Left lung (tissue), 10 donors: Measurements from ENCODE around the gene RNF144B. TPM values are rescaled to one million over a fixed set of nuclear protein-coding genes. Genes with fewer than 3 reads are reported as not detected.

Experiments
- ATAC-seq: fragments of 200-7000 bp; cut with Tn5 transposase; one replicate; pipeline ENCODE4 v1.9.1; 2020; ENCODE audit warnings: moderate library complexity
- DNase-seq, 4 donors: peaks; one replicate each; pipeline ENCODE4 v3.0.0-alpha.2; 2013 to 2020
- H3K27ac ChIP-seq, 2 donors: fragments of 200-600 bp; sonication (generic) in 1 of 2; one replicate each; pipeline versions ENCODE4 v1.5.0 to v1.8.0; 2020 to 2021
- H3K27me3 ChIP-seq, 2 donors: fragments of 200-600 bp; sonication (generic) in 1 of 2; one replicate each; pipeline versions ENCODE4 v1.5.0 to v1.8.0; 2020 to 2021
- H3K36me3 ChIP-seq, 2 donors: fragments of 200-600 bp; sonication (generic) in 1 of 2; one replicate each; pipeline versions ENCODE4 v1.5.0 to v1.8.0; 2020 to 2021
- H3K4me1 ChIP-seq, 2 donors: fragments of 200-600 bp; one replicate each; pipeline ENCODE4 v1.8.0; 2021
- H3K4me3 ChIP-seq, 2 donors: fragments of 200-600 bp; sonication (generic) in 1 of 2; one replicate each; pipeline versions ENCODE4 v1.5.0 to v1.8.0; 2020 to 2021; ENCODE audit warnings: mild to moderate bottlenecking in 1 of 2
- H3K9me3 ChIP-seq, 2 donors: fragments of 200-600 bp; sonication (generic) in 1 of 2; one replicate each; pipeline versions ENCODE4 v1.5.0 to v1.8.0; 2020 to 2021
- CTCF ChIP-seq, 2 donors: fragments of 200-600 bp; sonication (generic) in 1 of 2; IDR thresholded peaks; one replicate each; pipeline versions ENCODE4 v1.5.0 to v1.8.0; 2021; ENCODE audit warnings: antibody characterized with exemption in 2 of 2
- intact Hi-C, 2 donors: fragments of 100-400 bp; cut with DNase I; formaldehyde crosslinking; loops; one replicate each; pipeline versions ENCODE4 v1.11.2 to v1.14.2; 2022
- polyA plus RNA-seq, 6 donors: library from polyadenylated mRNA; unstranded; fragments of 120-200 nt; gene quantifications; one replicate each; pipeline ENCODE4 v1.2.1, GENCODE V29; 2013; ENCODE audit not compliant: insufficient read length in 6 of 6
- total RNA-seq, 2 donors: library from RNA; stranded (reverse); fragmentation: NEBNext Ultra II Directional; extraction: Animal tissue kit (Norgen Biotek cat#: 25700); gene quantifications; one replicate each; pipeline ENCODE4 v1.2.1, GENCODE V29; 2021
- donor health status: DM: no; HTN: yes; CAD: no.
- donor health status: DM: no; HTN: no; CAD: no.

RNF144B gene
- total and polyA plus RNA-seq, 8 donors: 13.9 to 74.8 (median 20.1) TPM

DNA sequence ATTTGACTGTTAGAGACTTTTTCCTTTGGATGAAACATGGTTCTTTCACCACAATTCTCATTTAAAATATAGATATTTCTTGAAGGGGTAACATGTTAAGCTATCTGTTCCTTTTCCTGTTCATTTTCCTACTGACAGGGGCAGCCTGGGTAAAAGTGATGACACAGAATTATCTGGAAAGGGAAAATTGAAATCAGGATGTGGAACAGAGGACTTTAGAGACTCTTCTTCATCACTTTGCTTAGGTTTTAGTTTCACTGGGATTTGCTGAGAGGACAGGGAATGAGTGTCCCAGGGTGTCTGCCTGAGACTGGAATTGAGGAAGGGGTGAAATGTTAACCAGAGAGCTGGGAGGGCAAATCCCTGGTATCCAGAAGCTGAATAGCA, 116.0 kb downstream of the RNF144B start:
- Histone ChIP-seq H3K27me3 (no peaks in the 10 kb centered on the region), H3K27ac (peak overlapping the region; percentile 21 to 74), H3K4me3 (no peak overlapping the region), H3K9me3 (no peaks in the 10 kb centered on the region), H3K4me1 (peaks cover 7 to 29% of the 10 kb centered on the region in 2 donors), H3K36me3 (no peaks in the 10 kb centered on the region)
- no peak for DNase-seq
- ATAC-seq: no peak
- intact Hi-C loops: no loop called here
- TF ChIP-seq CTCF (IDR thresholded peaks at IDR 0.05): no peak

- Histone ChIP-seq H3K4me3 (peak overlapping the region; percentile 16 to 18), H3K27me3 (no peaks in the 10 kb centered on the region), H3K9me3 (no peaks in the 10 kb centered on the region), H3K27ac (peak overlapping the region; percentile 21 to 74), H3K4me1 (peaks cover 7 to 29% of the 10 kb centered on the region in 2 donors), H3K36me3 (no peaks in the 10 kb centered on the region)
- DNase-seq (peak in 3 of 4 donors; percentile 58 to 74 (median 61)), ATAC-seq (peak; percentile 95)
- intact Hi-C loops: loop anchor here in 1 of 2 donors (2.0 kb wide), 1 partner anchor 179 kb away; no protein-coding TSS in a partner anchor
- peak; percentile 80 to 83 for TF ChIP-seq CTCF (IDR thresholded peaks at IDR 0.05)
Measured at GRCh38 chr6:18503593-18504231, 116.6 kb downstream of the RNF144B start.

DNA sequence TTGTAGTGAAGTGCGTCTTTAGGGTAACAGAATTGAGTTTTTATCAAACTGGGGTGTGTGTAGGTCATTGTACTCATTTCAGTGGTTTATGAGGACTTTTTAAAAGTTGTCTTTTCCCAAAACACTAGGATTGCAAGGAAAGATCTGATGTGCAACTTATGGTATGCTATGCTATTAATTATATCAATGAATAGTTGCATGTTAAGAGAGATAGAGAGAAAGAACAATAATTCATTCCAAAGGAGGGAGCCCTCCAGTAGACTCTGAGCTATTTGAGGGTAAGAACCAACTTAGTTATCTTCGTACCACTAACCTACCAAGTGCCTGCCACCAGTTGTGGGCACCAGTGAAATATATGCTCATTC, 117.1 kb downstream of the RNF144B start:
- intact Hi-C loops: loop anchor here in 1 of 2 donors (2.0 kb wide), 1 partner anchor 179 kb away; no protein-coding TSS in a partner anchor
- peak overlapping the region in 1 of 2 donors; percentile 74 for H3K27ac ChIP-seq
- H3K4me3 ChIP-seq: peak overlapping the region in 1 of 2 donors; percentile 18
- H3K27me3 ChIP-seq: no peaks in the 10 kb centered on the region
- no peaks in the 10 kb centered on the region for H3K36me3 ChIP-seq
- peaks cover 7 to 29% of the 10 kb centered on the region in 2 donors for H3K4me1 ChIP-seq
- no peaks in the 10 kb centered on the region for H3K9me3 ChIP-seq
- DNase-seq (no peak), ATAC-seq (no peak)
- TF ChIP-seq CTCF (IDR thresholded peaks at IDR 0.05): peak in 1 of 2 donors; percentile 9

GRCh38 chr6:18506382-18507017, 119.3 kb downstream of the RNF144B start:
- H3K4me3 ChIP-seq: no peak overlapping the region
- no peaks in the 10 kb centered on the region for H3K9me3 ChIP-seq
- H3K27ac ChIP-seq: no peak overlapping the region
- intact Hi-C loops: no loop called here
- no peaks in the 10 kb centered on the region for H3K27me3 ChIP-seq
- TF ChIP-seq CTCF (IDR thresholded peaks at IDR 0.05): no peak
- DNase-seq (no peak), ATAC-seq (no peak)
- H3K36me3 ChIP-seq: no peaks in the 10 kb centered on the region
- peaks cover 5 to 22% of the 10 kb centered on the region in 2 donors for H3K4me1 ChIP-seq

DNA sequence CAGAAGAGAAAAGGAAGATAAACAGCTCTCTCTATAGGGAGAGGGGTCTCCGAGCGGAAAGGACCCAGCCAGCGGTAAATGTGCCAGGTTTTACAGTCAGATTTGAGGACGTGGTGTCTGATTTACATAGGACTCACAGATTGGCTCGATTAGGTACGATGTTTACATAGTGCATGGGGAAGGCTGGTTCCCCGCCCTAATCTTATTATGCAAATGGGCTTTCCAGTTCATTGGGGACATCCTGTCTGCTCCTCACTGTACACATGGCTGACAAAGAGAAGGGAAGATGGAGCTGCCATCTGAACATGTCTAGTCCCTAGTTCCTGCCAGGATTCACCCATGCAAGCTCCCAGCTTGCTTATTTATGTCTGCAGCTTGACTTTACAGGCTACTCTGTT, 119.9 kb downstream of the RNF144B start:
- intact Hi-C loops: no loop called here
- ATAC-seq: no peak
- TF ChIP-seq CTCF (IDR thresholded peaks at IDR 0.05): no peak
- DNase-seq: no peak
- H3K9me3 ChIP-seq: no peaks in the 10 kb centered on the region
- H3K27me3 ChIP-seq: no peaks in the 10 kb centered on the region
- peaks cover 5 to 17% of the 10 kb centered on the region in 2 donors for H3K4me1 ChIP-seq
- H3K36me3 ChIP-seq: no peaks in the 10 kb centered on the region
- no peak overlapping the region for H3K27ac ChIP-seq
- H3K4me3 ChIP-seq: no peak overlapping the region
